H1 (cell line): Measurements from ENCODE around the gene CORO7.

Source experiments
- CTCF ChIP-seq, 3 experiments: IDR thresholded peaks; 1 replicate in 2 of 3; 2 replicates in 1 of 3; pipeline versions ENCODE4 v1.5.1 to v1.6.1; 2011; ENCODE audit warnings: low read length in 3 of 3, mild to moderate bottlenecking in 3 of 3, inconsistent platforms in 2 of 3, low read depth in 1 of 3, moderate library complexity in 1 of 3; ENCODE audit not compliant: insufficient read depth in 1 of 3; ENCODE audit errors: control extremely low read depth in 1 of 3
- KDM4A ChIP-seq: IDR thresholded peaks from one replicate; pipeline ENCODE4 v1.7.1; 2012; ENCODE audit warnings: low read depth, mild to moderate bottlenecking, moderate library complexity, low read length, inconsistent platforms; ENCODE audit not compliant: severe bottlenecking
- NRF1 ChIP-seq: IDR thresholded peaks from 2 replicates; pipeline ENCODE4 v1.6.1; 2011; ENCODE audit warnings: mild to moderate bottlenecking, low read depth, low read length, improper control_type of control experiment
- PHF8 ChIP-seq: fragments of 200-600 bp; sonication (generic); conservative IDR thresholded peaks from 2 replicates; pipeline ENCODE4 v1.7.1; 2012; ENCODE audit warnings: low read depth, mild to moderate bottlenecking, inconsistent platforms, low read length, moderate library complexity
- SIX5 ChIP-seq: IDR thresholded peaks from 2 replicates; pipeline ENCODE4 v1.6.1; 2011; ENCODE audit warnings: mild to moderate bottlenecking, low read depth, low read length

- no peak for TF ChIP-seq SIX5
- TF ChIP-seq NRF1 = no peak
- TF ChIP-seq CTCF (IDR thresholded peaks at IDR 0.05; ENCODE audit: control extremely low read depth in 1 of 3, insufficient read depth in 1 of 3, low read depth in 1 of 3, low read length in 3 of 3) = no peak
- no peak for TF ChIP-seq KDM4A
- TF ChIP-seq PHF8 = no peak
Measured at GRCh38 chr16:4381935-4382794, 34.2 kb downstream of the CORO7 start.
